T-cell (primary cell): ENCODE data around the gene ILDR1. TPM values are rescaled to one million over a fixed set of nuclear protein-coding genes. Genes with fewer than 3 reads are reported as not detected.

Experiments used
- ATAC-seq, 4 experiments: fragments of 200-7000 bp in 3 of 4; fragments of 150-1000 bp in 1 of 4; cut with Tn5 transposase; replicated peaks in 1 of 4; 1 replicate in 3 of 4; 2 replicates in 1 of 4; pipeline ENCODE4 v1.10.0; 2021; ENCODE audit warnings: moderate library complexity in 3 of 4, mild to moderate bottlenecking in 2 of 4, moderate number of reproducible peaks in 1 of 4
- CTCF ChIA-PET, 2 donors: fragments of 300-600 bp; sonication (Branson Sonifier 250); formaldehyde crosslinking; loops; one replicate each; lab custom pipeline; 2022; ENCODE audit warnings: antibody characterized with exemption in 2 of 2; lab: Charles Lee
- POLR2A ChIA-PET, 2 donors: fragments of 300-600 bp; sonication (Branson Sonifier 250); formaldehyde crosslinking; loops; one replicate each; lab custom pipeline; 2022; ENCODE audit warnings: antibody characterized with exemption in 2 of 2; lab: Charles Lee
- DNase-seq, 35 experiments: peaks; one replicate each; pipeline versions ENCODE4 v3.0.0 to v3.0.0-alpha.2; 2013 to 2023
- H3K27ac ChIP-seq: one replicate; pipeline ENCODE4 v1.5.1; 2013; ENCODE audit warnings: low read length
- H3K27me3 ChIP-seq, 2 experiments: replicated peaks in 1 of 2; 1 replicate in 1 of 2; 2 replicates in 1 of 2; pipeline versions ENCODE4 v1.6.1 to v1.7.0; 2013; ENCODE audit warnings: low read length in 1 of 2, mixed read lengths in 1 of 2; ENCODE audit not compliant: control insufficient read depth in 2 of 2, insufficient read depth in 2 of 2; ENCODE audit errors: extremely low read depth in 1 of 2
- H3K36me3 ChIP-seq, 2 donors: 1 replicate in 1 of 2; 2 replicates in 1 of 2; pipeline versions ENCODE4 v1.6.1 to v1.7.0; 2013; ENCODE audit warnings: low read length in 1 of 2; ENCODE audit not compliant: control insufficient read depth in 2 of 2, insufficient read depth in 1 of 2; ENCODE audit errors: extremely low read depth in 1 of 2
- H3K4me1 ChIP-seq, 2 experiments: 1 replicate in 1 of 2; 2 replicates in 1 of 2; pipeline versions ENCODE4 v1.6.1 to v1.7.0; 2013; ENCODE audit warnings: low read length in 2 of 2, mixed read lengths in 1 of 2; ENCODE audit not compliant: insufficient read depth in 2 of 2, control insufficient read depth in 1 of 2; ENCODE audit errors: extremely low read depth in 1 of 2
- H3K4me3 ChIP-seq, 2 donors: 1 replicate in 1 of 2; 2 replicates in 1 of 2; pipeline versions ENCODE4 v1.5.1 to v1.7.0; 2013; ENCODE audit warnings: mild to moderate bottlenecking in 2 of 2, low read length in 1 of 2, moderate library complexity in 1 of 2; ENCODE audit not compliant: control insufficient read depth in 1 of 2; ENCODE audit errors: extremely low read depth in 1 of 2
- H3K9me3 ChIP-seq: 2 replicates; pipeline ENCODE4 v1.7.0; 2013
- H3K27ac Mint-ChIP-seq, 2 donors: one replicate each; pipeline ENCODE4 v1.8.0; 2020 to 2021; ENCODE audit warnings: mild to moderate bottlenecking in 2 of 2, mixed read lengths in 2 of 2
- H3K27me3 Mint-ChIP-seq, 2 donors: one replicate each; pipeline ENCODE4 v1.8.0; 2021 to 2022; ENCODE audit warnings: mixed read lengths in 2 of 2
- H3K36me3 Mint-ChIP-seq: one replicate; pipeline ENCODE4 v1.8.0; 2021; ENCODE audit warnings: mixed read lengths
- H3K4me1 Mint-ChIP-seq, 3 donors: one replicate each; pipeline ENCODE4 v1.8.0; 2020 to 2022; ENCODE audit warnings: mixed read lengths in 3 of 3, mild to moderate bottlenecking in 1 of 3
- H3K4me3 Mint-ChIP-seq, 3 donors: one replicate each; pipeline ENCODE4 v1.8.0; 2020 to 2022; ENCODE audit warnings: mild to moderate bottlenecking in 3 of 3, mixed read lengths in 3 of 3, moderate library complexity in 3 of 3
- H3K9me3 Mint-ChIP-seq, 3 donors: one replicate each; pipeline ENCODE4 v1.8.0; 2020 to 2022; ENCODE audit warnings: mixed read lengths in 3 of 3
- WGBS: methylation state at CpG from one replicate; pipeline ENCODE4 v1.1.5; 2013; ENCODE audit warnings: missing lambda C conversion rate; ENCODE audit not compliant: insufficient coverage; 5-methylcytosine and 5-hydroxymethylcytosine counted together
- total RNA-seq, 35 experiments: library from RNA in 6 of 35; stranded (reverse) in 6 of 35; fragments of 120-200 nt in 1 of 35; gene quantifications; one replicate each; pipeline versions ENCODE4 v1.2.1 to v1.2.4 and lab custom pipeline; 2013 to 2026

Gene ILDR1
- total RNA-seq, 5 donors from 2014 or later (not counting 1 experiment from before 2014, with no cell fraction given), result 0.16 TPM; not detected in 3

- Histone ChIP-seq H3K27ac (no peak overlapping the region), H3K4me1 (peaks cover 0 to 7% of the 10 kb centered on the region in 2 experiments), H3K4me3 (no peak overlapping the region), H3K36me3 (no peaks in the 10 kb centered on the region), H3K9me3 (no peaks in the 10 kb centered on the region), H3K27me3 (no peaks in the 10 kb centered on the region)
- WGBS, result 62% methylated on average over 9 of the region's 14 CpGs
- no peaks in the 10 kb centered on the region for H3K36me3 Mint-ChIP-seq
- POLR2A ChIA-PET, result no interaction called here
- no peak overlapping the region for H3K4me3 Mint-ChIP-seq
- ATAC-seq, result peak in 3 of 4 experiments; percentile 22 to 52 (median 36)
- DNase-seq, result peak in 13 of 35 experiments; percentile 3 to 44 (median 8)
- H3K9me3 Mint-ChIP-seq, result no peaks in the 10 kb centered on the region
- peaks cover 0 to 1% of the 10 kb centered on the region in 2 donors for H3K27me3 Mint-ChIP-seq
- CTCF ChIA-PET, result interaction anchor here (0.6 to 1.9 kb wide), 3 partner anchors 448 to 450 kb away, joined by 4 to 7 read pairs (median 4); partner anchors contain the start of gene POLQ (in 1 of the 2)
- H3K27ac Mint-ChIP-seq, result peak overlapping the region in 1 of 2 donors; percentile 50
- peaks cover 4 to 23% (median 8%) of the 10 kb centered on the region in 3 donors for H3K4me1 Mint-ChIP-seq
Observed at GRCh38 chr3:121995161-121996137, 26.6 kb downstream of the ILDR1 start.

GRCh38 chr3:121994551-121994950 is 27.5 kb downstream of the ILDR1 start:
- Mint-ChIP-seq H3K27me3 (no peaks in the 10 kb centered on the region), H3K27ac (no peak overlapping the region), H3K4me1 (peaks cover 4 to 23% (median 8%) of the 10 kb centered on the region in 3 donors), H3K36me3 (no peaks in the 10 kb centered on the region), H3K4me3 (no peak overlapping the region), H3K9me3 (no peaks in the 10 kb centered on the region)
- 92% methylated on average over 2 of the region's 3 CpGs for WGBS
- Histone ChIP-seq H3K27ac (no peak overlapping the region), H3K36me3 (no peaks in the 10 kb centered on the region), H3K4me1 (peaks cover 0 to 7% of the 10 kb centered on the region in 2 experiments), H3K9me3 (no peaks in the 10 kb centered on the region), H3K4me3 (no peak overlapping the region), H3K27me3 (no peaks in the 10 kb centered on the region)
- ATAC-seq (no peak), DNase-seq (no peak)
- ChIA-PET POLR2A (no interaction called here), CTCF (interaction anchor here in 1 of 2 donors (1.9 kb wide), 1 partner anchor 448 kb away, joined by 4 read pairs; no protein-coding TSS in a partner anchor)

GRCh38 chr3:121992601-121993560 is 29.2 kb downstream of the ILDR1 start:
- DNase-seq (no peak), ATAC-seq (no peak)
- Mint-ChIP-seq H3K27ac (no peak overlapping the region), H3K4me1 (peaks cover 4 to 16% (median 8%) of the 10 kb centered on the region in 3 donors), H3K36me3 (no peaks in the 10 kb centered on the region), H3K4me3 (no peak overlapping the region), H3K27me3 (peaks cover 0 to 8% of the 10 kb centered on the region in 2 donors), H3K9me3 (no peaks in the 10 kb centered on the region)
- Histone ChIP-seq H3K4me3 (no peak overlapping the region), H3K36me3 (no peaks in the 10 kb centered on the region), H3K4me1 (peaks cover 0 to 7% of the 10 kb centered on the region in 2 experiments), H3K27me3 (no peaks in the 10 kb centered on the region), H3K27ac (no peak overlapping the region), H3K9me3 (no peaks in the 10 kb centered on the region)
- 93% methylated on average over 23 of the region's 31 CpGs for WGBS
- ChIA-PET POLR2A (no interaction called here), CTCF (no interaction called here)

- H3K27ac ChIP-seq, result no peak overlapping the region
- H3K4me1 ChIP-seq, result no peaks in the 10 kb centered on the region
- Mint-ChIP-seq H3K4me1 (peaks cover 0 to 3% (median 0%) of the 10 kb centered on the region in 3 donors), H3K36me3 (no peaks in the 10 kb centered on the region), H3K9me3 (peaks cover 0 to 3% (median 3%) of the 10 kb centered on the region in 3 donors), H3K27me3 (peaks cover 0 to 11% of the 10 kb centered on the region in 2 donors), H3K27ac (no peak overlapping the region), H3K4me3 (no peak overlapping the region)
- H3K27me3 ChIP-seq, result no peaks in the 10 kb centered on the region
- ChIA-PET POLR2A (interaction anchor here in 1 of 2 donors (0.7 kb wide), 1 partner anchor 28 kb away, joined by 4 read pairs; no protein-coding TSS in a partner anchor), CTCF (no interaction called here)
- DNase-seq (no peak), ATAC-seq (no peak)
- H3K9me3 ChIP-seq, result no peaks in the 10 kb centered on the region
- no peaks in the 10 kb centered on the region for H3K36me3 ChIP-seq
- no peak overlapping the region for H3K4me3 ChIP-seq
Observed at GRCh38 chr3:121989943-121990342, 32.1 kb downstream of the ILDR1 start.

GRCh38 chr3:121988146-121988545 is 33.9 kb downstream of the ILDR1 start:
- no peaks in the 10 kb centered on the region for H3K36me3 ChIP-seq

GRCh38 chr3:121985846-121986245 is 36.2 kb downstream of the ILDR1 start:
- no peak overlapping the region for H3K4me3 ChIP-seq
- H3K27ac Mint-ChIP-seq, result no peak overlapping the region
- POLR2A ChIA-PET, result no interaction called here
- no peaks in the 10 kb centered on the region for H3K27me3 ChIP-seq
- no peak for DNase-seq
- peaks cover 2% of the 10 kb centered on the region for H3K36me3 Mint-ChIP-seq
- 86% methylated on average over 1 of the region's 2 CpGs for WGBS
- no peaks in the 10 kb centered on the region for H3K36me3 ChIP-seq
- peaks cover 15 to 19% (median 16%) of the 10 kb centered on the region in 3 donors for H3K9me3 Mint-ChIP-seq
- no peak overlapping the region for H3K27ac ChIP-seq
- peaks cover 0 to 11% of the 10 kb centered on the region in 2 donors for H3K27me3 Mint-ChIP-seq
- no peak for ATAC-seq
- no peaks in the 10 kb centered on the region for H3K4me1 Mint-ChIP-seq
- H3K4me1 ChIP-seq, result no peaks in the 10 kb centered on the region
- CTCF ChIA-PET, result no interaction called here
- H3K4me3 Mint-ChIP-seq, result no peak overlapping the region
- H3K9me3 ChIP-seq, result no peaks in the 10 kb centered on the region

More at GRCh38 chr3:121988146-121988545, 33.9 kb downstream of the ILDR1 start:
- Histone ChIP-seq H3K4me1 (no peaks in the 10 kb centered on the region), H3K4me3 (no peak overlapping the region), H3K27ac (no peak overlapping the region), H3K27me3 (no peaks in the 10 kb centered on the region), H3K9me3 (no peaks in the 10 kb centered on the region)
- no peak overlapping the region for H3K4me3 Mint-ChIP-seq
- H3K4me1 Mint-ChIP-seq, result no peaks in the 10 kb centered on the region
- ATAC-seq, result no peak
- H3K9me3 Mint-ChIP-seq, result peaks cover 14 to 16% (median 16%) of the 10 kb centered on the region in 3 donors
- no peak overlapping the region for H3K27ac Mint-ChIP-seq
- H3K36me3 Mint-ChIP-seq, result peaks cover 2% of the 10 kb centered on the region
- H3K27me3 Mint-ChIP-seq, result peaks cover 0 to 11% of the 10 kb centered on the region in 2 donors
- no peak for DNase-seq
- WGBS, result 82% methylated on average over 2 of the region's 2 CpGs
- ChIA-PET CTCF (no interaction called here), POLR2A (no interaction called here)
